D721Med (cell line): ENCODE measurements around the gene UBE2E1.

Experiments used
- DNase-seq: peaks from one replicate; pipeline ENCODE4 v3.0.0; 2011; ENCODE audit warnings: low spot score; ENCODE audit not compliant: insufficient read length
- FAIRE-seq: peaks from 2 replicates; lab custom pipeline; 2011; peaks lifted over from hg19 to GRCh38; lab: Jason Lieb, UNC
- CTCF ChIP-seq: IDR thresholded peaks from 2 replicates; pipeline ENCODE4 v1.5.1; 2012; ENCODE audit warnings: mild to moderate bottlenecking, control low read depth; ENCODE audit not compliant: insufficient read depth; ENCODE audit errors: missing control alignments

UBE2E1 gene

GRCh38 chr3:23779841-23780240 lies 25.9 kb upstream of the UBE2E1 start:
- no peak for FAIRE-seq
- DNase-seq, result no peak
- TF ChIP-seq CTCF, result no peak

- TF ChIP-seq CTCF, result no peak
- FAIRE-seq (no peak), DNase-seq (no peak)
Measured at GRCh38 chr3:23781051-23781450, 24.7 kb upstream of the UBE2E1 start.

- no peak for TF ChIP-seq CTCF
- DNase-seq (no peak), FAIRE-seq (no peak)
Measured at GRCh38 chr3:23781871-23782270, 23.9 kb upstream of the UBE2E1 start.

- DNase-seq, result no peak
- no peak for TF ChIP-seq CTCF
- FAIRE-seq, result no peak
Measured at GRCh38 chr3:23785097-23785645, 20.6 kb upstream of the UBE2E1 start.

- DNase-seq (no peak), FAIRE-seq (no peak)
- TF ChIP-seq CTCF, result no peak
Measured at GRCh38 chr3:23785882-23786281, 19.9 kb upstream of the UBE2E1 start.

- TF ChIP-seq CTCF, result no peak
- no peak for DNase-seq
- no peak for FAIRE-seq
Measured at GRCh38 chr3:23791678-23792077, 14.1 kb upstream of the UBE2E1 start.

GRCh38 chr3:23793528-23794134 lies 12.1 kb upstream of the UBE2E1 start:
- FAIRE-seq, result no peak
- no peak for TF ChIP-seq CTCF
- DNase-seq, result no peak
